ENCODE results near the gene AGBL4.

AGBL4 gene

DNA sequence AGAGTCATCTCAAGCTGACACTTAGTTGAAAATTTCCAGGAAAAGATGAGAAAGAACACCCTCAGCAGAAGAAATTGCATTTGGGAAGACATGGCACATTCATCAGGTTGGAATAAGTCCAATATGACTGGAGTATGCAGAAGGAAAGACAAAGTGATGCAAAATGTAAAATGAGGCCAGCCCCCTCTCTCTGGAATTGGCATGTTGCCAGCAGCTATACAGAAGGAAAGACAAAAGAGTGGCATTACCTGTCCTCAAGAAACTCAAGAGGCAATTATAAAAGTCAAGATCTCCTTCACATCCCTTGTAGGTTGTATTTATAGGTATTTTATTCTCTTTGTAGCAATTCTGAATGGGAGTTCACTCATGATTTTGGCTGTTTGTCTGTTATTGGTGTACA, 426.3 kb downstream of the AGBL4 start:
- H3K27ac ChIP-seq = no peak overlapping the region
- TF ChIP-seq, protein P1, sequence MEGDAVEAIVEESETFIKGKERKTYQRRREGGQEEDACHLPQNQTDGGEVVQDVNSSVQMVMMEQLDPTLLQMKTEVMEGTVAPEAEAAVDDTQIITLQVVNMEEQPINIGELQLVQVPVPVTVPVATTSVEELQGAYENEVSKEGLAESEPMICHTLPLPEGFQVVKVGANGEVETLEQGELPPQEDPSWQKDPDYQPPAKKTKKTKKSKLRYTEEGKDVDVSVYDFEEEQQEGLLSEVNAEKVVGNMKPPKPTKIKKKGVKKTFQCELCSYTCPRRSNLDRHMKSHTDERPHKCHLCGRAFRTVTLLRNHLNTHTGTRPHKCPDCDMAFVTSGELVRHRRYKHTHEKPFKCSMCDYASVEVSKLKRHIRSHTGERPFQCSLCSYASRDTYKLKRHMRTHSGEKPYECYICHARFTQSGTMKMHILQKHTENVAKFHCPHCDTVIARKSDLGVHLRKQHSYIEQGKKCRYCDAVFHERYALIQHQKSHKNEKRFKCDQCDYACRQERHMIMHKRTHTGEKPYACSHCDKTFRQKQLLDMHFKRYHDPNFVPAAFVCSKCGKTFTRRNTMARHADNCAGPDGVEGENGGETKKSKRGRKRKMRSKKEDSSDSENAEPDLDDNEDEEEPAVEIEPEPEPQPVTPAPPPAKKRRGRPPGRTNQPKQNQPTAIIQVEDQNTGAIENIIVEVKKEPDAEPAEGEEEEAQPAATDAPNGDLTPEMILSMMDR (conservative IDR thresholded peaks at IDR 0.05) = no peak

DNA sequence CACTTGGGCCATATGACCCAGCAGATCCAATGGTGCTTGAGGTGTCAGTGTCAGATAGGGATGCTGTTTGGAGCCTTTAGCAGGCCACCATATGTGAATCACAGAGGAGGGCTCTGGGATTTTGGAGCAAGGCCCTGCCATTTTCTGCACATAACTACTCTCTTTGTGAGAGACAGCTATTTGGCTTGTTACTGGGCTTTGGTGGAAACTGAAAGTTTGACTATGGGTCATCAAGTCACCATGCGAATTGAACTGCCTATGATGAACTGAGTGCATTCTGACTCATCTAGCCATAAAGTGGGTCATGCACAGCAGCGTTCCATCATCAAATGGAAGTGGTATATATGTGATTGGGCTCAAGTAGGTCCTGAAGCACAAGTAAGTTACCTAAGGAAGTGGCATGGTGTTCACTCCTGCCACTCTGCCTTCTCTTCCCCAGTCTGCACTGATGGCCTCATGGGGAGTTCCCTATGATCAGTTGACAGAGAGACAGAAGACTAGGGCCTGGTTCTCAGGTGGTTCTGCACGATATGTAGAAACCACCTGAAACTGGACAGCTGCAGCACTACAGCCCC, 447.3 kb downstream of the AGBL4 start:
- TF ChIP-seq, protein P1 (conservative IDR thresholded peaks at IDR 0.05) = no peak
- no peak overlapping the region for H3K27ac ChIP-seq

DNA sequence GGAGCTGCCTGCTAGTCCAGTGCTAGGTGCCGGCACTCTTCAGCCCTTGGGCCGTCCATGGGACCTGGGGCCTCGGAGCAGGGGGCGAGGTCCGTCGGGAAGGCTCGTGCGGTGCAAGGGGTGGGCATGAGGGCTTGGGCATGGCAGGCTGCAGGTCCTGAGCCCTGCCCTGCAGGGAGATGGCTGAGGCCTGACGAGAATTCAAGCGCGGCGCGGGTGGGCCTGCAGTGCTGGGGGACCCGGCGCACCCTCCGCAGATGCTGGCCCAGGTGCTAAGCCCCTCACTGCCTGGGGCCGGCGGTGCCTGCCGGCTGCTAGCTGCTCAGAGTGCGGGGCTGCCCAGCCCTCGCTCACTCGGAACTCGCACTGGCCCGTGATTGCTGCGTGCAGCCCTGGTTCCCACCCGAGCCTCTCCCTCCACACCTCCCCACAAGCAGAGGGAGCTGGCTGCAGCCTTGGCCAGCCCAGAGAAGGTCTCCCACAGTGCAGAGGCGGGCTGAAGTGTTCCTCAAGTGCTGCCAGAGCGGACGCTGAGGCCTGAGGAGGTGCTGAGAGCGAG, 467.0 kb downstream of the AGBL4 start:
- TF ChIP-seq, protein P1 (conservative IDR thresholded peaks at IDR 0.05) = no peak

DNA sequence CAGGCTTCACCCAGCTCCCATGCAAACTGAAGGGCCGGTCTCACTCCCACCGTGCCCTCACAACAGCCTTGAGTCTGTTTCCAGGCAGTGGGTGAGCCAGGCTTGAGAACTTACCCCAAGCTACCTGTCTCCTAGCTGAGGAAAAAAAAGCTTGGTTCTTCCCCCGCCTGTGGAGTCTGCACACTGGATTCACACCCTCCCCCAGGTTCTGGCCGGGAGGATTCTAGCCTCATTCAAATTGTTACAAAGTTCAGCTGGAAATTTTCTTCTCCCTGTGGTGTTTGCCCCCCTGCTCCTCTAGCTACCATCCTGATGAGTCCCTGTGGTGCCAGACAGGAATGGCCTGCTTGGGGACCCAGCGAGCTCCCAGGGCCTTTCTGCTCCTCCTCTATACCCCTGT, 471.7 kb downstream of the AGBL4 start:
- H3K27ac ChIP-seq = no peak overlapping the region
- TF ChIP-seq, protein P1 (conservative IDR thresholded peaks at IDR 0.05) = no peak

More for the DNA sequence above, 467.0 kb downstream of the AGBL4 start:
- no peak overlapping the region for H3K27ac ChIP-seq

DNA sequence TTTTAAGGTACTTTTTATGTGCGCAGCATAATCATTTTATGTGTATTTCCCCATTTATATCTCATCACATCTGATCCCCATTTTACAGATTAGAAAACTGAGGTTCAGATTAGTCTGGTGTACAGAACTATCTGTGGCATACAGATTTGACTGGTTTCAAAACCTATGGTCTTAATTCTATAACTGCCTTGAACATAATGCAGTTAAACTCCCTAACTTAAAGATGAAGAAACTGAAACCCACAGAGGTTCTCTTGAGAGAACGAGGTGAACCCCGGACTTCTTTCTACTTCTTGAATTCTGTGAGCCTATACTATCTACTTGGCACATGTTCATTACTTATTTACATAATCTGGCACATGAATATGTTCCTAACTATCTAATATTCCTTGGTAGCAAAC, 479.1 kb downstream of the AGBL4 start:
- TF ChIP-seq, protein P1 (conservative IDR thresholded peaks at IDR 0.05) = no peak
- no peak overlapping the region for H3K27ac ChIP-seq

DNA sequence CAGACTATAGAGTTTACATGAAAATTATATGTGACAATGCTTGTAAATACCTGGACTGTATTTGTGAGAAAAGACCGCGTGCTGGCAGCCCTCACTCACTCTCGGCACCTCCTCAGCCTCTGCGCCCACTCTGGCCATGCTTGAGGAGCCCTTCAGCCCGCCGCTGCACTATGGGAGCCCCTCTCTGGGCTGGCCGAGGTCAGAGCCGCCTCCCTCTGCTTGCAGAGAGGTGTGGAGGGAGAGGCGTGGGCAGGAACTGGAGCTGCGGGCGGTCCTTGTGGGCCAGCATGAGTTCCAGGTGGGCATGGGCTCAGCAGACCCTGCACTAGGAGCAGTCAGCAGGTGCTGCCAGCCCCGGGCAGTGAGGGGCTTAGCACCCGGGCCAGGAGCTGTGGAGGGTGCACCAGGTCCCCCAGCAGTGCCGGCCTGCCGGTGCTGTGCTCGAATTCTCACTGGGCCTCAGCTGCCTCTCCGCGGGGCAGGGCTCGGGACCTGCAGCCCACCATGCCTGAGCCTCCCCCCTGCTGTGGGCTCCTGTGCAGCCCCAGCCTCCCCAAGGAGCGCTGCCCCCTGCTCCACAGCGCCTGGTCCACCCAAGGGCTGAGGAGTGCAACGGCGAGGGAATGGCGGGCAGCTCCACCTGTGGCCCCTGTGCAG, 482.5 kb downstream of the AGBL4 start:
- TF ChIP-seq, protein P1 (conservative IDR thresholded peaks at IDR 0.05) = no peak
- no peak overlapping the region for H3K27ac ChIP-seq

DNA sequence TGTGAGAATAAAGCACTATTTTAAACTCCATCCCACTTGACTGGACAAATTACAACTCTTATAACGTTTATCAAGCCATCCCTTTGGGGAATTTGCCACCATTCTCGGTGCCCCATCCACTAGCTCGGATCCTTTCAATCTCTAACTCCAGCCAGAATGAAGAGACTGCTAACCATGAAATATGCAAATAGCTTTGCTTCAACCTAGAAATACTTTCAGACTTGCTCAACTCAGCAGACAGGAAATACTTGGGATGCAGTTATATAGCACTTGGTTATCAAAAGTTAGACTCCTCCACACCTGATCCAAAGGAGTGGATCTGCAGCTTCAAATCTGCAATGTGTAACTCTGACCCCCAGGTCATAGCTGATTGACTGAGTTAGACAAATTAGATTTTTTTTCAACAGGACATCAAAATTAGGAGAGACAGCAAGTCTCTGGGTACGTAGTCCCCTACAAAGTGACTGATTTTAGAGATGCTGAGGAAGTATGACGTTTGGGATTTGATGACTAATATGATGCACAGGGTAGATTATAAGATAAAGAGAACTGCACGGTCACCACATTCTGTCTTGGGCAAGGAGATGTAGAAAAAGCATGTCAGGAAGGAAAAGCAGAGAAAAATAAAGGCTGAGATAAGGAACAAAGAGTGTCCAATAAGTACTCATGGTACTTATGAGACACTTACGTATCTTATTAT, 496.0 kb downstream of the AGBL4 start:
- H3K27ac ChIP-seq = no peak overlapping the region; the same call in 1 of the 2 replicates
- TF ChIP-seq, protein P1 (conservative IDR thresholded peaks at IDR 0.05) = no peak
